ENCODE data around the gene TC2N.

TC2N gene

GRCh38 chr14:91817566-91818325 is 49.6 kb downstream of the TC2N start:
- Histone ChIP-seq H3K4me2 (ENCODE audit: low read length) (peak overlapping the region; percentile 45), H3K36me3 (ENCODE audit: insufficient read depth, low read length) (peaks cover 8% of the 10 kb centered on the region; the same call in 1 of the 2 replicates), H3K4me3 (ENCODE audit: low read depth, low read length, poor library complexity, severe bottlenecking) (no peak overlapping the region), H3F3A (ENCODE audit: insufficient read depth, low read length) (no peaks in the 10 kb centered on the region), H3K79me2 (ENCODE audit: insufficient read depth, low read length) (peaks cover 36% of the 10 kb centered on the region; the same call in 1 of the 2 replicates), H4K20me1 (ENCODE audit: insufficient read depth, low read length) (no peaks in the 10 kb centered on the region), H3K9me2 (ENCODE audit: low read depth, low read length) (no peaks in the 10 kb centered on the region), H3K9me3 (ENCODE audit: low read length) (no peaks in the 10 kb centered on the region), H3K27me3 (ENCODE audit: insufficient read depth, low read length) (no peaks in the 10 kb centered on the region), H2AFZ (ENCODE audit: low read length) (no peak overlapping the region), H3K27ac (ENCODE audit: low read depth, low read length, poor library complexity, severe bottlenecking) (peak overlapping the region; percentile 63), H3K9ac (ENCODE audit: low read length) (no peak overlapping the region), H3K4me1 (ENCODE audit: insufficient read depth, low read length, severe bottlenecking) (peaks cover 20% of the 10 kb centered on the region)
- TF ChIP-seq EZH2 (IDR thresholded peaks at IDR 0.05; ENCODE audit: borderline replicate concordance, low read length): no peak
- no peak for TF ChIP-seq CTCF (IDR thresholded peaks at IDR 0.05; ENCODE audit: low read length)

- Histone ChIP-seq H4K20me1 (ENCODE audit: insufficient read depth, low read length) (no peaks in the 10 kb centered on the region), H3K4me2 (ENCODE audit: low read length) (no peak overlapping the region), H3K27me3 (ENCODE audit: insufficient read depth, low read length) (no peaks in the 10 kb centered on the region), H3K4me1 (ENCODE audit: insufficient read depth, low read length, severe bottlenecking) (peaks cover 18% of the 10 kb centered on the region), H3K9me3 (ENCODE audit: low read length) (peaks cover 3% of the 10 kb centered on the region; the same call in 1 of the 2 replicates), H3K9ac (ENCODE audit: low read length) (no peak overlapping the region), H3K79me2 (ENCODE audit: insufficient read depth, low read length) (peaks cover 6% of the 10 kb centered on the region; the same call in 1 of the 2 replicates), H3K27ac (ENCODE audit: low read depth, low read length, poor library complexity, severe bottlenecking) (no peak overlapping the region), H3K36me3 (ENCODE audit: insufficient read depth, low read length) (peaks cover 38% of the 10 kb centered on the region), H3K9me2 (ENCODE audit: low read depth, low read length) (no peaks in the 10 kb centered on the region), H2AFZ (ENCODE audit: low read length) (no peak overlapping the region), H3K4me3 (ENCODE audit: low read depth, low read length, poor library complexity, severe bottlenecking) (no peak overlapping the region), H3F3A (ENCODE audit: insufficient read depth, low read length) (no peaks in the 10 kb centered on the region)
- TF ChIP-seq CTCF (IDR thresholded peaks at IDR 0.05; ENCODE audit: low read length): no peak
- TF ChIP-seq EZH2 (IDR thresholded peaks at IDR 0.05; ENCODE audit: borderline replicate concordance, low read length): no peak
Measured at GRCh38 chr14:91814317-91814716, 53.0 kb downstream of the TC2N start.

- H3K79me2 ChIP-seq (ENCODE audit: insufficient read depth, low read length): no peaks in the 10 kb centered on the region
- no peaks in the 10 kb centered on the region for H4K20me1 ChIP-seq (ENCODE audit: insufficient read depth, low read length)
- H3K4me1 ChIP-seq (ENCODE audit: insufficient read depth, low read length, severe bottlenecking): no peaks in the 10 kb centered on the region
- H3F3A ChIP-seq (ENCODE audit: insufficient read depth, low read length): no peaks in the 10 kb centered on the region
- no peak overlapping the region for H3K9ac ChIP-seq (ENCODE audit: low read length)
- no peak overlapping the region for H3K27ac ChIP-seq (ENCODE audit: low read depth, low read length, poor library complexity, severe bottlenecking)
- no peak overlapping the region for H2AFZ ChIP-seq (ENCODE audit: low read length)
- peaks cover 73% of the 10 kb centered on the region for H3K36me3 ChIP-seq (ENCODE audit: insufficient read depth, low read length)
- no peaks in the 10 kb centered on the region for H3K9me2 ChIP-seq (ENCODE audit: low read depth, low read length)
- no peak overlapping the region for H3K4me3 ChIP-seq (ENCODE audit: low read depth, low read length, poor library complexity, severe bottlenecking)
- H3K4me2 ChIP-seq (ENCODE audit: low read length): no peak overlapping the region
- H3K9me3 ChIP-seq (ENCODE audit: low read length): peaks cover 12% of the 10 kb centered on the region; the same call in 1 of the 2 replicates
- no peak for TF ChIP-seq EZH2 (IDR thresholded peaks at IDR 0.05; ENCODE audit: borderline replicate concordance, low read length)
- no peak for TF ChIP-seq CTCF (IDR thresholded peaks at IDR 0.05; ENCODE audit: low read length)
- H3K27me3 ChIP-seq (ENCODE audit: insufficient read depth, low read length): no peaks in the 10 kb centered on the region
Measured at GRCh38 chr14:91810699-91811098, 56.6 kb downstream of the TC2N start.
